RWPE2 (cell line): ENCODE measurements around the gene NECTIN2.
"Not testable (repeated sequence)": the region's sequence is repeated elsewhere in the genome, so short reads cannot be mapped to it uniquely, and the experiment has no call there.

Experiments used
- ATAC-seq: fragments of 200-7000 bp; cut with Tn5 transposase; 3 replicates; pipeline ENCODE4 v1.9.1; 2021; ENCODE audit warnings: low read depth
- DNase-seq: peaks from one replicate; pipeline ENCODE4 v3.0.0-alpha.2; 2020; ENCODE audit warnings: low spot score
- H3K27ac ChIP-seq: fragments of 450-650 bp; 2 replicates; pipeline ENCODE4 v1.5.1; 2017; ENCODE audit warnings: mild to moderate bottlenecking; ENCODE audit not compliant: poor library complexity, severe bottlenecking
- H3K27me3 ChIP-seq: fragments of 250-450 bp; sonication (Bioruptor Pico); 2 replicates; pipeline ENCODE4 v1.5.1; 2021; ENCODE audit warnings: mild to moderate bottlenecking, moderate library complexity; ENCODE audit not compliant: insufficient read depth, poor library complexity, severe bottlenecking
- H3K36me3 ChIP-seq: fragments of 250-450 bp; sonication (Bioruptor Pico); 2 replicates; pipeline ENCODE4 v1.5.1; 2020; ENCODE audit warnings: low read depth, mild to moderate bottlenecking, moderate library complexity
- H3K4me1 ChIP-seq: fragments of 250-450 bp; sonication (Bioruptor Pico); 2 replicates; pipeline ENCODE4 v1.5.1; 2021; ENCODE audit warnings: mild to moderate bottlenecking, moderate library complexity; ENCODE audit not compliant: insufficient read depth, poor library complexity, severe bottlenecking
- H3K4me3 ChIP-seq: fragments of 250-450 bp; sonication (Bioruptor Pico); 2 replicates; pipeline ENCODE4 v1.5.1; 2021; ENCODE audit warnings: mild to moderate bottlenecking, moderate library complexity; ENCODE audit not compliant: severe bottlenecking
- H3K9me3 ChIP-seq: fragments of 250-450 bp; sonication (Bioruptor Pico); 2 replicates; pipeline ENCODE4 v1.5.1; 2021; ENCODE audit warnings: mild to moderate bottlenecking, moderate library complexity; ENCODE audit not compliant: severe bottlenecking
- CTCF ChIP-seq: fragments of 450-650 bp; IDR thresholded peaks from one replicate; pipeline ENCODE4 v1.5.1; 2017; ENCODE audit warnings: mild to moderate bottlenecking, moderate library complexity; ENCODE audit not compliant: poor library complexity, severe bottlenecking

NECTIN2 gene

GRCh38 chr19:44878120-44878865, 32.2 kb downstream of the NECTIN2 start:
- Histone ChIP-seq H3K4me3 (no peak overlapping the region), H3K36me3 (peaks cover 33% of the 10 kb centered on the region), H3K27ac (no peak overlapping the region), H3K9me3 (no peaks in the 10 kb centered on the region), H3K4me1 (peaks cover 3% of the 10 kb centered on the region), H3K27me3 (no peaks in the 10 kb centered on the region)
- DNase-seq (no peak), ATAC-seq (no peak)
- TF ChIP-seq CTCF = no peak

GRCh38 chr19:44879309-44880065, 33.4 kb downstream of the NECTIN2 start:
- ATAC-seq = no peak
- H3K4me1 ChIP-seq = peaks cover 3% of the 10 kb centered on the region
- H3K27ac ChIP-seq = no peak overlapping the region
- no peak for DNase-seq
- peaks cover 25% of the 10 kb centered on the region for H3K36me3 ChIP-seq
- no peak overlapping the region for H3K4me3 ChIP-seq
- H3K27me3 ChIP-seq = no peaks in the 10 kb centered on the region
- no peak for TF ChIP-seq CTCF
- H3K9me3 ChIP-seq = no peaks in the 10 kb centered on the region

GRCh38 chr19:44882063-44882462, 36.0 kb downstream of the NECTIN2 start:
- no peak overlapping the region for H3K27ac ChIP-seq
- no peaks in the 10 kb centered on the region for H3K9me3 ChIP-seq
- H3K36me3 ChIP-seq = peaks cover 3% of the 10 kb centered on the region
- H3K4me3 ChIP-seq = no peak overlapping the region
- H3K4me1 ChIP-seq = no peaks in the 10 kb centered on the region
- ATAC-seq (no peak), DNase-seq (no peak)
- TF ChIP-seq CTCF = no peak
- H3K27me3 ChIP-seq = no peaks in the 10 kb centered on the region

GRCh38 chr19:44882619-44883397, 36.7 kb downstream of the NECTIN2 start:
- not testable (repeated sequence) for H3K4me1 ChIP-seq, H3K27me3 ChIP-seq, H3K36me3 ChIP-seq, H3K4me3 ChIP-seq, ATAC-seq, H3K9me3 ChIP-seq, DNase-seq, H3K27ac ChIP-seq

- no peak for ATAC-seq
- H3K4me3 ChIP-seq = no peak overlapping the region
- TF ChIP-seq CTCF = no peak
- no peaks in the 10 kb centered on the region for H3K9me3 ChIP-seq
- H3K27ac ChIP-seq = no peak overlapping the region
- no peaks in the 10 kb centered on the region for H3K27me3 ChIP-seq
- no peaks in the 10 kb centered on the region for H3K4me1 ChIP-seq
- no peak for DNase-seq
- peaks cover 3% of the 10 kb centered on the region for H3K36me3 ChIP-seq
These were observed 37.8 kb downstream of the NECTIN2 start for GRCh38 chr19:44883922-44884321.
